NCI-H146 (cell line): Measurements from ENCODE around the gene RAI14.
A peak's percentile ranks its signal among the peaks of the same experiment; 100 is the strongest.

Source experiments
- DNase-seq: peaks from one replicate; lab custom pipeline; 2025; lab: John Stamatoyannopoulos, UW

RAI14 gene

GRCh38 chr5:34677428-34677827 is 21.3 kb downstream of the RAI14 start:
- no peak for DNase-seq

GRCh38 chr5:34680896-34681295 is 24.8 kb downstream of the RAI14 start:
- DNase-seq = no peak

GRCh38 chr5:34682926-34683623 is 26.9 kb downstream of the RAI14 start:
- no peak for DNase-seq

- DNase-seq = peak; percentile 69
These were observed 28.3 kb downstream of the RAI14 start for GRCh38 chr5:34684281-34684979.

GRCh38 chr5:34684980-34685352 is 28.8 kb downstream of the RAI14 start:
- no peak for DNase-seq

- no peak for DNase-seq
These were observed 29.5 kb downstream of the RAI14 start for GRCh38 chr5:34685485-34686165.

GRCh38 chr5:34686762-34687268 is 30.7 kb downstream of the RAI14 start:
- no peak for DNase-seq

GRCh38 chr5:34687269-34688011 is 31.3 kb downstream of the RAI14 start:
- no peak for DNase-seq

- no peak for DNase-seq
These were observed 32.1 kb downstream of the RAI14 start for GRCh38 chr5:34688015-34688810.

GRCh38 chr5:34690301-34690700 is 34.2 kb downstream of the RAI14 start:
- peak; percentile 45 for DNase-seq

- DNase-seq = no peak
These were observed 34.8 kb downstream of the RAI14 start for GRCh38 chr5:34690898-34691297.

- DNase-seq = no peak
These were observed 35.2 kb downstream of the RAI14 start for GRCh38 chr5:34691326-34691725.

GRCh38 chr5:34692786-34693185 is 36.7 kb downstream of the RAI14 start:
- no peak for DNase-seq

GRCh38 chr5:34694012-34694411 is 37.9 kb downstream of the RAI14 start:
- DNase-seq = no peak

- DNase-seq = no peak
These were observed 38.6 kb downstream of the RAI14 start for GRCh38 chr5:34694685-34695084.

GRCh38 chr5:34695275-34696027 is 39.3 kb downstream of the RAI14 start:
- no peak for DNase-seq

GRCh38 chr5:34697308-34698108 is 41.4 kb downstream of the RAI14 start:
- DNase-seq = no peak

GRCh38 chr5:34698109-34698419 is 41.9 kb downstream of the RAI14 start:
- no peak for DNase-seq

GRCh38 chr5:34698754-34699153 is 42.6 kb downstream of the RAI14 start:
- no peak for DNase-seq
